Ascending aorta (tissue), 2 donors: ENCODE results near the gene EMILIN1. TPM values are rescaled to one million over a fixed set of nuclear protein-coding genes. Genes with fewer than 3 reads are reported as not detected.

Source experiments
- DNase-seq, 2 donors: peaks; one replicate each; pipeline ENCODE4 v3.0.0-alpha.2; 2019; ENCODE audit warnings: low spot score in 2 of 2
- H3K27ac ChIP-seq, 2 donors: fragments of 200-600 bp; sonication (generic); one replicate each; pipeline ENCODE4 v1.5.1; 2016 to 2017; ENCODE audit warnings: mild to moderate bottlenecking in 1 of 2
- H3K27me3 ChIP-seq: fragments of 200-600 bp; sonication (generic); one replicate; pipeline ENCODE4 v1.5.1; 2017
- H3K36me3 ChIP-seq, 2 donors: fragments of 200-600 bp; sonication (generic); one replicate each; pipeline ENCODE4 v1.5.1; 2016
- H3K4me1 ChIP-seq, 2 donors: fragments of 200-600 bp; sonication (generic); one replicate each; pipeline ENCODE4 v1.5.1; 2016 to 2017; ENCODE audit warnings: mild to moderate bottlenecking in 1 of 2
- H3K4me3 ChIP-seq, 2 donors: fragments of 200-600 bp; sonication (generic); one replicate each; pipeline ENCODE4 v1.5.1; 2016 to 2017; ENCODE audit warnings: mild to moderate bottlenecking in 1 of 2
- H3K9me3 ChIP-seq, 2 donors: fragments of 200-600 bp; sonication (generic); one replicate each; pipeline ENCODE4 v1.5.1; 2016
- CTCF ChIP-seq, 3 experiments: fragments of 200-600 bp in 2 of 3; fragments of 450-650 bp in 1 of 3; sonication (generic) in 2 of 3; IDR thresholded peaks; one replicate each; pipeline ENCODE4 v1.5.1; 2016 to 2019; ENCODE audit warnings: antibody characterized with exemption in 3 of 3, mild to moderate bottlenecking in 1 of 3, moderate library complexity in 1 of 3
- intact Hi-C: fragments of 100-400 bp; cut with DNase I; formaldehyde crosslinking; loops from one replicate; pipeline ENCODE4 v1.15.1; 2023
- total RNA-seq: library from RNA; depleted of rRNA; stranded (reverse); fragments of >200 nt; gene quantifications from one replicate; pipeline ENCODE4 v1.1.0, GENCODE V29; 2016

EMILIN1 gene
- total RNA-seq, 1 donor from 2014 or later, result 301 TPM

- TF ChIP-seq CTCF (IDR thresholded peaks at IDR 0.05), result no peak
- H3K27me3 ChIP-seq, result no peaks in the 10 kb centered on the region
- H3K36me3 ChIP-seq, result peaks cover 0 to 47% of the 10 kb centered on the region in 2 donors
- DNase-seq, result no peak
- no peaks in the 10 kb centered on the region for H3K9me3 ChIP-seq
- intact Hi-C loops, result no loop called here
- H3K4me3 ChIP-seq, result no peak overlapping the region
- H3K4me1 ChIP-seq, result peaks cover 8 to 23% of the 10 kb centered on the region in 2 donors
- no peak overlapping the region for H3K27ac ChIP-seq
Observed at GRCh38 chr2:27067385-27067784, 11.0 kb upstream of the EMILIN1 start.

GRCh38 chr2:27069436-27069835 lies 9.0 kb upstream of the EMILIN1 start:
- H3K27ac ChIP-seq, result peak overlapping the region in 1 of 2 donors; percentile 97
- H3K9me3 ChIP-seq, result no peaks in the 10 kb centered on the region
- H3K27me3 ChIP-seq, result no peaks in the 10 kb centered on the region
- peak overlapping the region in 1 of 2 donors; percentile 81 for H3K4me3 ChIP-seq
- no peak for DNase-seq
- TF ChIP-seq CTCF (IDR thresholded peaks at IDR 0.05), result no peak
- peaks cover 11 to 42% of the 10 kb centered on the region in 2 donors for H3K4me1 ChIP-seq
- intact Hi-C loops, result no loop called here
- H3K36me3 ChIP-seq, result peaks cover 0 to 43% of the 10 kb centered on the region in 2 donors

- Histone ChIP-seq H3K4me1 (peaks cover 11 to 48% of the 10 kb centered on the region in 2 donors), H3K27ac (peak overlapping the region; percentile 94 to 97)
Observed at GRCh38 chr2:27069961-27070618, 8.3 kb upstream of the EMILIN1 start.

GRCh38 chr2:27070653-27071276 lies 7.7 kb upstream of the EMILIN1 start:
- TF ChIP-seq CTCF (IDR thresholded peaks at IDR 0.05), result no peak
- Histone ChIP-seq H3K4me3 (peak overlapping the region; percentile 81 to 91), H3K9me3 (no peaks in the 10 kb centered on the region), H3K36me3 (peaks cover 0 to 33% of the 10 kb centered on the region in 2 donors), H3K4me1 (peaks cover 11 to 50% of the 10 kb centered on the region in 2 donors), H3K27ac (peak overlapping the region; percentile 94 to 97), H3K27me3 (no peaks in the 10 kb centered on the region)
- intact Hi-C loops, result loop anchor here (1.0 to 10.0 kb wide), 4 partner anchors 11 to 306 kb away; partner anchors contain the start of genes KHK, SLC35F6 and TMEM214
- DNase-seq, result peak in 1 of 2 donors; percentile 57

More at GRCh38 chr2:27069961-27070618, 8.3 kb upstream of the EMILIN1 start:
- intact Hi-C loops, result loop anchor here (5.0 to 10.0 kb wide), 2 partner anchors 38 to 305 kb away; partner anchors contain the start of genes SLC35F6 and TMEM214
- TF ChIP-seq CTCF (IDR thresholded peaks at IDR 0.05), result no peak
- Histone ChIP-seq H3K4me3 (peak overlapping the region; percentile 81 to 91), H3K9me3 (no peaks in the 10 kb centered on the region), H3K27me3 (no peaks in the 10 kb centered on the region), H3K36me3 (peaks cover 0 to 39% of the 10 kb centered on the region in 2 donors)
- no peak for DNase-seq

GRCh38 chr2:27071277-27071989 lies 7.0 kb upstream of the EMILIN1 start, which contains the start of gene OST4:
OST4 (minus strand) TSS chr2:27071654.
- H3K27ac ChIP-seq, result peak within 1 kb of the TSS; percentile 94 to 97
- no peaks in the 10 kb centered on the region for H3K9me3 ChIP-seq
- H3K4me1 ChIP-seq, result peaks cover 11 to 50% of the 10 kb centered on the region in 2 donors
- DNase-seq, result peak; percentile 78 to 97
- intact Hi-C loops, result loop anchor here (1.0 to 10.0 kb wide), 4 partner anchors 10 to 307 kb away; partner anchors contain the start of genes KHK, SLC35F6 and TMEM214
- H3K27me3 ChIP-seq, result no peaks in the 10 kb centered on the region
- peak in 1 of 3 experiments; percentile 16 for TF ChIP-seq CTCF (IDR thresholded peaks at IDR 0.05)
- peaks cover 0 to 26% of the 10 kb centered on the region in 2 donors for H3K36me3 ChIP-seq
- peak within 1 kb of the TSS; percentile 81 to 91 for H3K4me3 ChIP-seq
